Liver (tissue), 9 donors: ENCODE results near the gene MEGF6. TPM values are rescaled to one million over a fixed set of nuclear protein-coding genes. Genes with fewer than 3 reads are reported as not detected.

ENCODE experiments used
- DNase-seq: peaks from one replicate; pipeline ENCODE4 v3.0.0-alpha.2; 2017; ENCODE audit warnings: low spot score
- H3K27ac ChIP-seq, 2 donors: one replicate each; pipeline ENCODE4 v1.7.0; 2013; ENCODE audit warnings: inconsistent platforms in 2 of 2, low read length in 2 of 2, control low read depth in 1 of 2, low read depth in 1 of 2, mild to moderate bottlenecking in 1 of 2
- H3K27me3 ChIP-seq, 4 donors: one replicate each; pipeline versions ENCODE4 v1.6.1 to v1.7.0; 2013; ENCODE audit warnings: low read length in 3 of 4, inconsistent platforms in 1 of 4, mild to moderate bottlenecking in 1 of 4, moderate library complexity in 1 of 4; ENCODE audit not compliant: control insufficient read depth in 4 of 4, insufficient read depth in 4 of 4
- H3K36me3 ChIP-seq, 4 donors: one replicate each; pipeline versions ENCODE4 v1.6.1 to v1.7.0; 2013; ENCODE audit warnings: low read length in 3 of 4, mild to moderate bottlenecking in 3 of 4, low read depth in 1 of 4, moderate library complexity in 1 of 4; ENCODE audit not compliant: control insufficient read depth in 4 of 4, insufficient read depth in 3 of 4
- H3K4me1 ChIP-seq, 4 donors: one replicate each; pipeline versions ENCODE4 v1.6.1 to v1.7.0; 2013; ENCODE audit warnings: low read length in 3 of 4, mild to moderate bottlenecking in 3 of 4, moderate library complexity in 1 of 4; ENCODE audit not compliant: control insufficient read depth in 4 of 4, insufficient read depth in 4 of 4
- H3K4me3 ChIP-seq, 3 donors: one replicate each; pipeline versions ENCODE4 v1.6.1 to v1.7.0; 2013; ENCODE audit warnings: low read length in 3 of 3, control low read depth in 1 of 3, low read depth in 1 of 3, mild to moderate bottlenecking in 1 of 3
- H3K9ac ChIP-seq, 2 donors: one replicate each; pipeline ENCODE4 v1.7.0; 2013; ENCODE audit warnings: low read length in 2 of 2, mild to moderate bottlenecking in 2 of 2, moderate library complexity in 2 of 2, control low read depth in 1 of 2, low read depth in 1 of 2
- H3K9me3 ChIP-seq, 4 donors: one replicate each; pipeline versions ENCODE4 v1.6.1 to v1.7.0; 2013; ENCODE audit warnings: low read length in 3 of 4; ENCODE audit not compliant: control insufficient read depth in 4 of 4
- ATF3 ChIP-seq: IDR thresholded peaks from 2 replicates; pipeline ENCODE4 v1.6.1; 2016; ENCODE audit warnings: antibody characterized with exemption
- CTCF ChIP-seq: fragments of 150-350 bp; IDR thresholded peaks from 2 replicates; pipeline ENCODE4 v1.5.1; 2017; ENCODE audit warnings: improper control_type of control experiment, low read depth, low read length; ENCODE audit not compliant: missing input control
- EGR1 ChIP-seq, 2 donors: IDR thresholded peaks; 2 replicates each; pipeline ENCODE4 v1.6.1; 2016 to 2018; ENCODE audit warnings: antibody characterized with exemption in 2 of 2, low read depth in 2 of 2
- FOXA1 ChIP-seq: IDR thresholded peaks from 2 replicates; pipeline ENCODE4 v1.6.1; 2016; ENCODE audit warnings: antibody characterized with exemption
- FOXA2 ChIP-seq: IDR thresholded peaks from 2 replicates; pipeline ENCODE4 v1.6.1; 2016; ENCODE audit warnings: antibody characterized with exemption
- GABPA ChIP-seq, 2 donors: IDR thresholded peaks in 1 of 2; conservative IDR thresholded peaks in 1 of 2; 2 replicates each; pipeline ENCODE4 v1.6.1; 2016; ENCODE audit warnings: antibody characterized with exemption in 2 of 2, mild to moderate bottlenecking in 1 of 2, moderate library complexity in 1 of 2
- HNF4A ChIP-seq, 2 donors: conservative IDR thresholded peaks; 2 replicates each; pipeline ENCODE4 v1.6.1; 2016; ENCODE audit warnings: antibody characterized with exemption in 2 of 2, mild to moderate bottlenecking in 2 of 2
- MAX ChIP-seq: IDR thresholded peaks from 2 replicates; pipeline ENCODE4 v1.6.1; 2016; ENCODE audit warnings: antibody characterized with exemption
- NR2F2 ChIP-seq: IDR thresholded peaks from 2 replicates; pipeline ENCODE4 v1.6.1; 2016; ENCODE audit warnings: antibody characterized with exemption
- RAD21 ChIP-seq, 2 donors: IDR thresholded peaks; 2 replicates each; pipeline ENCODE4 v1.6.1; 2016; ENCODE audit warnings: antibody characterized with exemption in 2 of 2, mild to moderate bottlenecking in 2 of 2
- REST ChIP-seq: IDR thresholded peaks from 2 replicates; pipeline ENCODE4 v1.6.1; 2016; ENCODE audit warnings: antibody characterized with exemption, mild to moderate bottlenecking
- RXRA ChIP-seq, 2 donors: IDR thresholded peaks; 2 replicates each; pipeline ENCODE4 v1.6.1; 2017 to 2018; ENCODE audit warnings: antibody characterized with exemption in 2 of 2, mild to moderate bottlenecking in 1 of 2
- SP1 ChIP-seq: IDR thresholded peaks from 2 replicates; pipeline ENCODE4 v1.6.1; 2018; ENCODE audit warnings: antibody characterized with exemption, mild to moderate bottlenecking
- TAF1 ChIP-seq: conservative IDR thresholded peaks from 2 replicates; pipeline ENCODE4 v1.6.1; 2016; ENCODE audit warnings: antibody characterized with exemption, mild to moderate bottlenecking
- YY1 ChIP-seq: IDR thresholded peaks from 2 replicates; pipeline ENCODE4 v1.6.1; 2016; ENCODE audit warnings: antibody characterized with exemption, mild to moderate bottlenecking
- ZBTB33 ChIP-seq: IDR thresholded peaks from 2 replicates; pipeline ENCODE4 v1.6.1; 2016; ENCODE audit warnings: antibody characterized with exemption
- WGBS: extraction: QIAGEN DNeasy Blood & Tissue Kit; methylation state at CpG from one replicate; pipeline ENCODE4 v1.1.7; 2013; 5-methylcytosine and 5-hydroxymethylcytosine counted together
- polyA plus RNA-seq, 2 donors: library from polyadenylated mRNA; stranded (reverse) in 1 of 2; unstranded in 1 of 2; fragments of 200-250 nt in 1 of 2; fragments of >200 nt in 1 of 2; fragmentation: Nextera tagmentation in 1 of 2; extraction: Ambion mirVana in 1 of 2; gene quantifications; one replicate each; pipeline versions ENCODE4 v1.2.1 to v1.2.3, GENCODE V29; 2013 to 2015
- total RNA-seq, 2 donors: library from RNA; depleted of rRNA; stranded (reverse); fragments of >200 nt; gene quantifications; one replicate each; pipeline ENCODE4 v1.2.3, GENCODE V29; 2014
- donor health status: healthy.
- donor health status: healthy.
- donor health status: healthy.
- donor health status: healthy.
- donor health status: healthy.

The MEGF6 gene
- total and polyA plus RNA-seq, 4 donors: 1.3 to 11.0 (median 4.0) TPM

GRCh38 chr1:3450202-3450863 is 161.0 kb downstream of the MEGF6 start:
- no peaks in the 10 kb centered on the region for H3K9me3 ChIP-seq
- peaks cover 0 to 12% (median 7%) of the 10 kb centered on the region in 4 donors for H3K4me1 ChIP-seq
- H3K4me3 ChIP-seq: no peak overlapping the region
- 74% methylated on average over 9 of the region's 9 CpGs for WGBS
- no peak for DNase-seq
- TF ChIP-seq ATF3 (no peak), ZBTB33 (no peak), CTCF (no peak), SP1 (no peak), EGR1 (IDR thresholded peaks at IDR 0.05; ENCODE audit: low read depth in 2 of 2) (no peak), YY1 (no peak), FOXA2 (no peak), TAF1 (no peak), RAD21 (IDR thresholded peaks at IDR 0.05) (no peak), RXRA (IDR thresholded peaks at IDR 0.05) (no peak), MAX (no peak), HNF4A (conservative IDR thresholded peaks at IDR 0.05) (no peak), FOXA1 (no peak)
- peaks cover 0 to 4% (median 1%) of the 10 kb centered on the region in 4 donors for H3K27me3 ChIP-seq
- no peak overlapping the region for H3K9ac ChIP-seq
- H3K27ac ChIP-seq: no peak overlapping the region
- no peaks in the 10 kb centered on the region for H3K36me3 ChIP-seq

GRCh38 chr1:3444736-3445135 is 166.6 kb downstream of the MEGF6 start:
- no peak for DNase-seq
- WGBS: 71% methylated on average over 10 of the region's 10 CpGs
- Histone ChIP-seq H3K27me3 (no peaks in the 10 kb centered on the region), H3K4me3 (no peak overlapping the region), H3K36me3 (no peaks in the 10 kb centered on the region), H3K9ac (no peak overlapping the region), H3K27ac (no peak overlapping the region), H3K9me3 (no peaks in the 10 kb centered on the region), H3K4me1 (no peaks in the 10 kb centered on the region)
- TF ChIP-seq NR2F2: no peak
- TF ChIP-seq MAX: no peak
- TF ChIP-seq REST: no peak
- no peak for TF ChIP-seq EGR1 (IDR thresholded peaks at IDR 0.05; ENCODE audit: low read depth in 2 of 2)
- no peak for TF ChIP-seq GABPA (IDR thresholded peaks at IDR 0.05 in 1 of 2, conservative IDR thresholded peaks at IDR 0.05 in 1 of 2)
- TF ChIP-seq SP1: no peak
- no peak for TF ChIP-seq CTCF
- TF ChIP-seq TAF1: no peak
- TF ChIP-seq FOXA2: no peak
- no peak for TF ChIP-seq HNF4A (conservative IDR thresholded peaks at IDR 0.05)
- TF ChIP-seq ZBTB33: no peak
- TF ChIP-seq ATF3: no peak
